NCI-H2196 (cell line): ENCODE measurements around the gene TECTA.
A peak's percentile ranks its signal among the peaks of the same experiment; 100 is the strongest.

Experiments
- DNase-seq: peaks from one replicate; lab custom pipeline; 2025; ENCODE audit not compliant: unreplicated experiment; lab: John Stamatoyannopoulos, UW

TECTA gene

DNA sequence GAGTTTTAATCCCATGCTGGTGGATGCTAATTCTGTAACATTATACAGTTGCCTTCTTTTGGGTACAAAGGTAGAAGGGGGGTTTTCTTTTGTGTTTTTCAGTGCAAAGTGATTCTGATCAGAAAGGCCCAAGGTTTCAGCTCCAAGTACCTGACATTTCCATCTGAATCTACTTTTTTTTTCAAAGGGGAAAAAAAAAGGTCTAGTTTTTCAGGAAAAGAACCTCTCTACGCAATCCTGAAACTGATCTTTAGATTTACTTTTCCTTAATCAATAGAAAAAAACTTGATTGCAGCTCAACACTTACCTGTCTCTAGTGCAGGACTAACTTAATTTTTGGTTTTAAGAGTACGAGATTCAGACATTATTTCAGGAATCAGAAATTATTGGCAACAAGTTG is at the start of gene TECTA:
Gene TECTA, plus strand, starts transcription at position 301 of the 400 bp plus-strand sequence. CDS start 1,423 bp downstream, outside the sequence.
- DNase-seq: no peak

DNA sequence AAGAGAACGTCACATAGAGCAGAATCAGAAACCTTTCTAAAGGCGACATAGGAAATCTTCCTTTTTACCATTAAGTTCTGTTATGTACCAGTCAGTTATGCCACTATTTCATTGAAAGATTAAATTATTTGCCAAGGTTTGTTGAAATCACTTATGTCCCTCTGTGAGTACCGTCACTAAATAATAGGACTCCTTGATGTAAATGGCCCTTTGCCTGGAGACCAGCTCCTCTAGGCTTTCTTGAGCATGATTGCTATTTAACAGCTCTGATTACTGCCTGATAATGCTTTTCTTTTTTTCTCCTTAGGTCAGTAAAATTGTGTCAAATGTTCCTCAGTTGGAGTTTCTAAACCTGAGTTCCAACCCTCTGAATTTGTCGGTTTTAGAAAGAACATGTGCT is 47.8 kb upstream of the TECTA start:
- DNase-seq: no peak

GRCh38 chr11:121054266-121054665 is 46.8 kb upstream of the TECTA start:
- DNase-seq: no peak

GRCh38 chr11:121055076-121055475 is 46.0 kb upstream of the TECTA start:
- DNase-seq: no peak

DNA sequence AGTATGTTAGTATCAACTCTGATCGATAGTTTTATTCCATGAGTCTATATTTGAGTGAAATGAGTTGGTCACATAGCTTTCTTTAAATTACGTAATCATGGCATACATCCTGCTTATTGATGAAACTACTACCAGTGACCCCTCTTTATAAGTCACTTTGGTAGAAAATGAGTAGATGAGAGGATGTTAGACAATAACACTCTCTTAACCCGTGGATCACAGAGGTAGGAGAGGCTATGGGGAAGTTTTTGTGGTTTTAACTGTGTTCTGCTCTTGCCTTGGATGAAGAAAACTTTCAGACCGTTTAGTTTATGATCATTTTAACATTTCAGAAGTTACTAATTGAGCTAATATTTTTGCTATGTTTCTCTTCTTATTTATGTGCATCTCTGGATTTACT is 43.1 kb upstream of the TECTA start:
- DNase-seq: no peak

GRCh38 chr11:121058941-121059340 is 42.1 kb upstream of the TECTA start:
- no peak for DNase-seq

- DNase-seq: no peak
Observed at GRCh38 chr11:121059605-121060004, 41.4 kb upstream of the TECTA start.

GRCh38 chr11:121063728-121064127 is 37.3 kb upstream of the TECTA start:
- DNase-seq: no peak

GRCh38 chr11:121066623-121067022 is 34.4 kb upstream of the TECTA start:
- DNase-seq: no peak

GRCh38 chr11:121067026-121067425 is 34.0 kb upstream of the TECTA start:
- DNase-seq: no peak

DNA sequence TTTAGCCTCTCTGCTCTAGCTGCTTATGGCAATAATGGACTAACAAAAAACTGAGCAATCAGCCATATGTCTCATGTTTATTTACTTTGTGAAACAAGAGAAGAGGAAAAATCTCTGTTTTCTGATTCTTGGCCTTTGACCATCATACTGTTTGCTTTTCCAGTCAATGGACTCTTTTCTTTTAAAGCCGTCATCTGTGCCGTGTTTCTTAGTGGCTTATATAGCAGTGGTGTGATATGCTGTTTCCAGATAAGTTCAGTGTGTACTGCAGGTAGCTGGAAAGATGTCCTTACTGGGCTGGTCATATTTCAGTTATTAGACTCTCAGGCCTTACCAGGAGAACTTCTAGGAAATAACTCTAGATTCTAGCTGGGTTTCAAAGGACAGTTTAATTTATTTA is 33.6 kb upstream of the TECTA start:
- DNase-seq: peak; percentile 57

DNA sequence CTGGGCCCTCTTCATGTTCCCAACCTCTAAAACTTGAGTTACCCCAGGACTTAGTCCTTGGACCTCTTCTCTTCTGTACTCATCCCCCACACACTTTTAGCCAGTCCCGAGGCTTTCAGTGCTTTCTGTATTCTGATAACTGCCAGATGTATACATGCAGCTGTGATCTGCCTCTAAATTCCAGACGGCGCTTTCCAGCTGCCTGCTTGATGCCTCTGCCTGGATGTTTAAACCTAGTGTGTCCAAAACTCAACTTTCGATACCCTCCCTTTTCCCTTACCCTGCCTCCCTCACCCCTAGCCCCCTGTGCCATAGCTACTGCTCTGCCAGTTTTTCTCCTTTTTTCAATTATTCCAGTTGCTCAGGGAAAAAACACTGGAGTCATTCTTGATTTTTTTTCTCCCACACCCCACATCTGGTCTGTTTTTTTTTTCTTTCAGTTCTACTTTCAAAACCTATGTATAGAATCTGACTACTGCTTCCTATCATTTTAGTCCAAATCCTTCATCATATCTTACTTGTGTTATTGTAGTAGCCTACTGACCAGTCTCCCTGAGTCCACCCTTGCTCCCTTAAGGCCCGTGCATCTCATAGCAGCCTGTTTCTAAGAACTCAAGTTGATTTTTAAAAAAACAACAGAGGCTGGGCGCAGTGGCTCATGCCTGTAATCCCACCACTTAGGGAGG is 32.9 kb upstream of the TECTA start:
- no peak for DNase-seq

DNA sequence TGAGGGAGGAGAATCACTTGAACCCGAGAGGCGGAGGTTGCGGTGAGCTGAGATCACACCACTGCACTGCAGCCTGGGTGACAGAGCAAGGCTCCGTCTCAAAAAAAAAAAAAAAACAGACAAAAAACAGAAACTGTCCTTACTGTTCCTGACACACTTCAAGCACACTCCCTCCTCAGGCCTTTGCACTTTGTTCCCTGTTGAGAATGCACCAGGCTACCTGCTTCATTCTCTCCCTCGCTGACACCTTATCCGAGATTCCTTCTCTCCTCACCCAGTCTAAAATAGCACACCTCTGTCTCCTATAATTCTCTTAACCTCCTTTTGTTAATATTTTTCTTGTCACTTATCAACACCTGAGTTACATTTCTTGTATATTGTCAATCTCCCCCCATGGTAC is 32.3 kb upstream of the TECTA start:
- no peak for DNase-seq

GRCh38 chr11:121070951-121071845 is 29.8 kb upstream of the TECTA start:
- no peak for DNase-seq

GRCh38 chr11:121071846-121072450 is 29.1 kb upstream of the TECTA start:
- DNase-seq: no peak

- DNase-seq: no peak
Observed at GRCh38 chr11:121081321-121081720, 19.7 kb upstream of the TECTA start.

DNA sequence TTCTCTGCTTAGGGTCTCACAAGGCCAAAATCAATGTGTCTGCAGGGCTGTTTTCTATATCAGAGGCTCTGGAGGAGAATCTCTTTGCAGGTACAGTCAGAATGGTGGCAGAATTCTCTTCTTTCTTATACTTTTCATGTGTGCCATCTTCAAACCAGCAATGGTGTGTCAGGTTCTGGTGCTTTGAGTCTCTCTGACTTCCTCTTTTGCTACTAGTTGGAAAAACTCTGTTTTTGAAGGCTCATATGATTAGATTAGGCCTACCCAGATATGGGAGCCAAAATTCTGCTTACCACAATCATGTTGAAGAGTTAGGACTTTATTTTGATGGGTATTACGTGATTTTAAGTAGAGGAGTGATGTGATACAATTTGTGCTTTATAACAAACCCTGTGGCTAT is 18.8 kb upstream of the TECTA start:
- DNase-seq: no peak

DNA sequence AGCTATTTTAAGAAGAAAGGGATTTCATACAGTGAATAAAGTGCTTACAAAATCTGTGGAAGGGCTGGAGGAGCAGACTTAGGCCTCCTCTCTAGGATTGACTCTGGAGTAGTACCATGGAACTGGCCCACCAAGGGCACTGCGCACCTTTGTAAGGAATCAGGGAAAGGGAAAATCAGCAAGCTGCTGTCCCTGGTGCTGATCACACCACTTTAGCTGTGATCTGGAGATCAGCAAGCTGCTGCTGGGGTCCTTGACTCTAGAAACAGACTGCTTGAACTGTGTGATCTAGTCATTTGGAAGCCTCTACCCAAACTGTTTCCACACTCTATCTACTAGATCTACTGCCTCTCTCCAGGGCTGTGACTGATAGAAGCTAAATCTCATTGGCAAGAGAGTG is 18.4 kb upstream of the TECTA start:
- DNase-seq: no peak

DNA sequence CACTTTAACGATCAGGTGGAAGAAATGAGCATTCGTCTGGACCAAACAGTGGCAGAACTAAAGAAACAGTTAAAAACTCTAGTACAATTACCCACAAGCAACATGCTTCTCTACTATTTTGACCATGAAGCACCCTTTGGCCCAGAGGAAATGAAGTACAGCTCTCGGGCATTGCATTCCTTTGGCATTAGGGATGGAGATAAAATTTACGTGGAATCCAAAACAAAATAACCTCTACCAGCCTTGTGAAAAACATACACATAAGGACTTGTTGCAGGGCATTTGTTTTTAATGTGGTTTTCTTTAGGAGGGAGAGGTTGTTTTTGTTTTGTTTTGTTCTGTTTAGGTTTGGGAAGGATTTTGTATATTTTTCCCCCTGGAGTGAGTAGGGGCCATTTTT is 14.2 kb upstream of the TECTA start:
- no peak for DNase-seq

DNA sequence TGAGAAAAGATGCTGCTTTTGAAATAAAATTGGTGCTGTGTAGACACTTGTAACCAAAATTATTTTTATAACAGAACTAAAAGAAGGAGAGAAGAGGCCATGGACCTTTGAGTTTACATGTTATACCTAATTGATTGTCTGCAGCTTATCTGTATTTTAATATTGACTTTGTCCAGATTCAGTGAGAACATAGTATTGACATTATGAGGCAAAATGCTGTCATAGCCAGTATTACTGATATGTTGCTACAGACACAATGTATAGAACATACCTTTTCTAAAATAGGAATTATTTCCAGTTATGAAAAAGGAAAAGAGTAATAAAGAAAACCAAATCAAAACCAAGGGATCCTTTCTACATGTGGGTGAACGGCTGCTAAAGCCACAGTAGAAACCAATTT is 11.5 kb upstream of the TECTA start:
- no peak for DNase-seq

DNA sequence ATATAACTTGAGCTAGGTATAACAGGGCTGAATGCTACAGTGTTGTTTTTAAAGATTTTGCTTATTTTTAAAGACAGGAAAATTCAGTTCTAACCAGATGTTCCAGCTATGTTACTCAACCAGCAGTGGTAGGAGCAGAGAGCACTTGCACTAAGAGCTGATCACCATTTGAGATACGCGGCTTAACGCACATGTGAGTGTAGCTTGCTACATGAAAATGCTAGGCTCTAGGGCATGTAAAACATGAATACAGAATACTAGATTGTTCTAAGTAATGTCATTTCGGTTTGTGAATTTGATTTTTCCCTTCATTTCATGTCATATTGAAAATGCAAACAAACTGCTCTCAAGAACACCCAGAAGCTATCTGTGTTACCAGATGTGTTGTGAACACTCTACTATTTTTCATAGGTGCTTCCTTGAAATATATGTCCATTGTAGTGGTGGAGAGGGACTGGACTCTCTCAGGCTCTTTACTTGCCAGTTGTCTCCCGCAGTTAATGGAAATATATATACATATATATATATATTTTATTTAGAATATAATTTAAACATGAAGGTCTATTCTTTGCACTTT is 10.8 kb upstream of the TECTA start:
- no peak for DNase-seq
